Neural cell (in vitro differentiated cells): ENCODE measurements around the gene PTPN1. TPM values are rescaled to one million over a fixed set of nuclear protein-coding genes. Genes with fewer than 3 reads are reported as not detected.
"Not testable (repeated sequence)": the region's sequence is repeated elsewhere in the genome, so short reads cannot be mapped to it uniquely, and the experiment has no call there.

ENCODE experiments used
- H2AFZ ChIP-seq: fragments of 200-600, 300-800 bp; sonication (generic), shearing (Covaris generic); 2 replicates; pipeline ENCODE4 v1.6.0; 2014; ENCODE audit warnings: low read depth, mild to moderate bottlenecking, antibody characterized with exemption, low read length, moderate library complexity
- H3F3A ChIP-seq: fragments of 200-600 bp; shearing (Covaris generic); 2 replicates; pipeline ENCODE4 v1.6.1; 2016; ENCODE audit warnings: mild to moderate bottlenecking, moderate library complexity, mixed read lengths, antibody characterized with exemption, low read length; ENCODE audit not compliant: insufficient read depth, poor library complexity, severe bottlenecking
- H3K27ac ChIP-seq: fragments of 200-600, 300-800 bp; sonication (generic), shearing (Covaris generic); 2 replicates; pipeline ENCODE4 v1.5.1; 2014; ENCODE audit warnings: mild to moderate bottlenecking, low read length, moderate library complexity
- H3K27me3 ChIP-seq: fragments of 300-800, 200-600 bp; sonication (generic), shearing (Covaris generic); 2 replicates; pipeline ENCODE4 v1.6.0; 2014; ENCODE audit warnings: mild to moderate bottlenecking, low read depth, low read length, moderate library complexity; ENCODE audit not compliant: insufficient read depth
- H3K36me3 ChIP-seq: fragments of 300-800, 200-600 bp; sonication (generic), shearing (Covaris generic); 2 replicates; pipeline ENCODE4 v1.5.1; 2014; ENCODE audit warnings: mild to moderate bottlenecking, antibody characterized with exemption, low read length, moderate library complexity; ENCODE audit not compliant: insufficient read depth
- H3K4me2 ChIP-seq: fragments of 300-800, 200-600 bp; sonication (generic), shearing (Covaris generic); 2 replicates; pipeline ENCODE4 v1.6.0; 2014; ENCODE audit warnings: mild to moderate bottlenecking, low read length
- H3K4me3 ChIP-seq: fragments of 300-800, 200-600 bp; sonication (generic), shearing (Covaris generic); 2 replicates; pipeline ENCODE4 v1.5.1; 2014; ENCODE audit warnings: mild to moderate bottlenecking, low read length, moderate library complexity
- H3K79me2 ChIP-seq: fragments of 200-600 bp; shearing (Covaris generic); replicated peaks from 2 replicates; pipeline ENCODE4 v1.6.0; 2014; ENCODE audit warnings: mild to moderate bottlenecking, low read length, moderate library complexity; ENCODE audit not compliant: insufficient read depth
- H3K9ac ChIP-seq: fragments of 300-800, 200-600 bp; sonication (generic), shearing (Covaris generic); 2 replicates; pipeline ENCODE4 v1.6.1; 2016; ENCODE audit warnings: mild to moderate bottlenecking, low read length, mixed read lengths
- H3K9me2 ChIP-seq: fragments of 200-600 bp; shearing (Covaris generic); 2 replicates; pipeline ENCODE4 v1.6.1; 2016; ENCODE audit warnings: mild to moderate bottlenecking, low read length, mixed read lengths; ENCODE audit not compliant: insufficient read depth
- H3K9me3 ChIP-seq: fragments of 200-600, 300-800 bp; sonication (generic), shearing (Covaris generic); 2 replicates; pipeline ENCODE4 v1.6.1; 2016; ENCODE audit warnings: mild to moderate bottlenecking, mixed run types, low read length, moderate library complexity, mixed read lengths
- H4K20me1 ChIP-seq: fragments of 200-600 bp; shearing (Covaris generic); 2 replicates; pipeline ENCODE4 v1.6.1; 2016; ENCODE audit warnings: mild to moderate bottlenecking, mixed run types; ENCODE audit not compliant: insufficient read depth
- EP300 ChIP-seq: fragments of 450-650 bp; conservative IDR thresholded peaks from 2 replicates; pipeline ENCODE4 v1.6.1; 2014; ENCODE audit warnings: antibody characterized with exemption, mild to moderate bottlenecking, moderate library complexity; ENCODE audit not compliant: poor library complexity, severe bottlenecking
- EZH2 ChIP-seq: fragments of 200-600, 300-800 bp; shearing (Covaris generic), sonication (generic); IDR thresholded peaks from 2 replicates; pipeline ENCODE4 v1.6.1; 2014; ENCODE audit warnings: antibody characterized with exemption, low read length, borderline replicate concordance, mild to moderate bottlenecking; ENCODE audit not compliant: insufficient read depth, poor library complexity, severe bottlenecking
- MXI1 ChIP-seq: fragments of 450-650 bp; conservative IDR thresholded peaks from 2 replicates; pipeline ENCODE4 v1.6.1; 2014; ENCODE audit warnings: antibody characterized with exemption, mild to moderate bottlenecking; ENCODE audit not compliant: poor library complexity, severe bottlenecking
- POLR2AphosphoS5 ChIP-seq: IDR thresholded peaks from 2 replicates; pipeline ENCODE4 v1.6.1; 2012
- RAD21 ChIP-seq: fragments of 450-650 bp; conservative IDR thresholded peaks from 2 replicates; pipeline ENCODE4 v1.6.1; 2014; ENCODE audit warnings: antibody characterized with exemption, mild to moderate bottlenecking, moderate library complexity
- SMC3 ChIP-seq: fragments of 450-650 bp; conservative IDR thresholded peaks from 2 replicates; pipeline ENCODE4 v1.6.1; 2014; ENCODE audit warnings: antibody characterized with exemption, mild to moderate bottlenecking, moderate library complexity; ENCODE audit not compliant: poor library complexity
- TAF1 ChIP-seq: IDR thresholded peaks from 2 replicates; pipeline ENCODE4 v1.6.1; 2012; ENCODE audit warnings: low read depth
- polyA plus RNA-seq: library from polyadenylated mRNA; depleted of rRNA; stranded (reverse); fragments of >200 nt; gene quantifications from 2 replicates; pipeline ENCODE4 v1.2.3, GENCODE V29; 2014
- TF ChIP-seq, protein P1 (sequence below): fragments of 450-650 bp; IDR thresholded peaks from 2 replicates; pipeline ENCODE4 v1.5.1; 2014; ENCODE audit warnings: antibody characterized with exemption, mild to moderate bottlenecking, moderate library complexity; ENCODE audit not compliant: poor library complexity, severe bottlenecking
- TF ChIP-seq, protein P2 (sequence below): IDR thresholded peaks from 2 replicates; pipeline ENCODE4 v1.6.1; 2012; ENCODE audit warnings: borderline replicate concordance

The PTPN1 gene
- polyA plus RNA-seq, 1 donor from 2014 or later = 48.1 TPM

DNA sequence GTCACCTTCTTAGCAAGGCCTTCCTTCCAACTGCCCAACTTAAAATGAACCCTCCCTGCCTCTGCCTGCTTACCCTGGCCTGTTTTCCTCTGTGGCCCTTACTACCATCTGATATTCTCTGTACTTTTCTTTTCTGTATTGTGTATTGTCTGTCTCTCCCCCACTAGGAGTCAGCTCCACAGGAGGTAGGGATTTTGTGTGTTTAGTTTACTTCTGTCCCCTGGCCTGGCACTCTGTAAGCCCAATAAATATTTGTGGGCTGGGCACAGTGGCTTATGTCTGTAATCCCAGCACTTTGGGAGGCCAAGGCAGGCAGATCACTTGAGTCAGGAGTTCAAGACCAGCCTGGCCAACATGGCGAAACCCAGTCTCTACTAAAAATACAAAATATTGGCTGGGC is 108.4 kb downstream of the PTPN1 start:
- H3K36me3 ChIP-seq = no peaks in the 10 kb centered on the region
- H3K27me3 ChIP-seq = no peaks in the 10 kb centered on the region

DNA sequence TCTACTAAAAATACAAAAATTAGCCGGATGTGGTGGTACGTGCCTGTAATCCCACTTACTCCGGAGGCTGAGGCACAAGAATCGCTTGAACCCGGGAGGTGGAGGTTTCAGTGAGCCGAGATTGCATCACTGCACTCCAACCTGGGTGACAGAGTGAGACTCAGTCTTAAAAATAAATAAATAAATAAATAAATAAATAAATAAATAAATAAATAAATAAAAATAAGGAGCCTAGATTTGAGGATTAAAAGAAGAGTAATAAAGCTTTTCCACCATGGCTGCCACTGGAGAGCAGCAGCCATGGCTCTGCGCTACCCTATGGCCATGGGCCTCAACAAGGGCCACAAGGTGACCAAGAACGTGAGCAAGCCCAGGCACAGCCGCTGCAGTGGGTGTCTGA is 110.3 kb downstream of the PTPN1 start:
- not testable (repeated sequence) for H3K79me2 ChIP-seq, H3K4me3 ChIP-seq, H3K9me2 ChIP-seq, H3K27me3 ChIP-seq, H2AFZ ChIP-seq, H4K20me1 ChIP-seq, H3K9ac ChIP-seq, H3K4me2 ChIP-seq, H3F3A ChIP-seq, H3K27ac ChIP-seq, H3K9me3 ChIP-seq, H3K36me3 ChIP-seq

More for the DNA sequence above, 108.4 kb downstream of the PTPN1 start:
- Histone ChIP-seq H3K4me3 (no peak overlapping the region), H3K27ac (no peak overlapping the region), H3F3A (no peaks in the 10 kb centered on the region), H3K4me2 (no peak overlapping the region), H3K9me2 (no peaks in the 10 kb centered on the region), H3K9ac (no peak overlapping the region), H3K79me2 (no peaks in the 10 kb centered on the region), H3K9me3 (peaks cover 7% of the 10 kb centered on the region), H2AFZ (no peak overlapping the region), H4K20me1 (no peaks in the 10 kb centered on the region)
- TF ChIP-seq MXI1 = no peak
- TF ChIP-seq, protein P1, sequence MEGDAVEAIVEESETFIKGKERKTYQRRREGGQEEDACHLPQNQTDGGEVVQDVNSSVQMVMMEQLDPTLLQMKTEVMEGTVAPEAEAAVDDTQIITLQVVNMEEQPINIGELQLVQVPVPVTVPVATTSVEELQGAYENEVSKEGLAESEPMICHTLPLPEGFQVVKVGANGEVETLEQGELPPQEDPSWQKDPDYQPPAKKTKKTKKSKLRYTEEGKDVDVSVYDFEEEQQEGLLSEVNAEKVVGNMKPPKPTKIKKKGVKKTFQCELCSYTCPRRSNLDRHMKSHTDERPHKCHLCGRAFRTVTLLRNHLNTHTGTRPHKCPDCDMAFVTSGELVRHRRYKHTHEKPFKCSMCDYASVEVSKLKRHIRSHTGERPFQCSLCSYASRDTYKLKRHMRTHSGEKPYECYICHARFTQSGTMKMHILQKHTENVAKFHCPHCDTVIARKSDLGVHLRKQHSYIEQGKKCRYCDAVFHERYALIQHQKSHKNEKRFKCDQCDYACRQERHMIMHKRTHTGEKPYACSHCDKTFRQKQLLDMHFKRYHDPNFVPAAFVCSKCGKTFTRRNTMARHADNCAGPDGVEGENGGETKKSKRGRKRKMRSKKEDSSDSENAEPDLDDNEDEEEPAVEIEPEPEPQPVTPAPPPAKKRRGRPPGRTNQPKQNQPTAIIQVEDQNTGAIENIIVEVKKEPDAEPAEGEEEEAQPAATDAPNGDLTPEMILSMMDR = no peak
- no peak for TF ChIP-seq POLR2AphosphoS5

- Histone ChIP-seq H3K27me3 (no peaks in the 10 kb centered on the region), H3K9me2 (no peaks in the 10 kb centered on the region), H3K4me3 (no peak overlapping the region), H3F3A (no peaks in the 10 kb centered on the region), H2AFZ (no peak overlapping the region), H3K36me3 (no peaks in the 10 kb centered on the region), H3K4me2 (no peak overlapping the region), H3K9me3 (peaks cover 7% of the 10 kb centered on the region), H3K79me2 (no peaks in the 10 kb centered on the region), H3K27ac (no peak overlapping the region), H3K9ac (no peak overlapping the region), H4K20me1 (no peaks in the 10 kb centered on the region)
- no peak for TF ChIP-seq EP300
- no peak for TF ChIP-seq RAD21
- TF ChIP-seq POLR2AphosphoS5 = no peak
- TF ChIP-seq, protein P2, sequence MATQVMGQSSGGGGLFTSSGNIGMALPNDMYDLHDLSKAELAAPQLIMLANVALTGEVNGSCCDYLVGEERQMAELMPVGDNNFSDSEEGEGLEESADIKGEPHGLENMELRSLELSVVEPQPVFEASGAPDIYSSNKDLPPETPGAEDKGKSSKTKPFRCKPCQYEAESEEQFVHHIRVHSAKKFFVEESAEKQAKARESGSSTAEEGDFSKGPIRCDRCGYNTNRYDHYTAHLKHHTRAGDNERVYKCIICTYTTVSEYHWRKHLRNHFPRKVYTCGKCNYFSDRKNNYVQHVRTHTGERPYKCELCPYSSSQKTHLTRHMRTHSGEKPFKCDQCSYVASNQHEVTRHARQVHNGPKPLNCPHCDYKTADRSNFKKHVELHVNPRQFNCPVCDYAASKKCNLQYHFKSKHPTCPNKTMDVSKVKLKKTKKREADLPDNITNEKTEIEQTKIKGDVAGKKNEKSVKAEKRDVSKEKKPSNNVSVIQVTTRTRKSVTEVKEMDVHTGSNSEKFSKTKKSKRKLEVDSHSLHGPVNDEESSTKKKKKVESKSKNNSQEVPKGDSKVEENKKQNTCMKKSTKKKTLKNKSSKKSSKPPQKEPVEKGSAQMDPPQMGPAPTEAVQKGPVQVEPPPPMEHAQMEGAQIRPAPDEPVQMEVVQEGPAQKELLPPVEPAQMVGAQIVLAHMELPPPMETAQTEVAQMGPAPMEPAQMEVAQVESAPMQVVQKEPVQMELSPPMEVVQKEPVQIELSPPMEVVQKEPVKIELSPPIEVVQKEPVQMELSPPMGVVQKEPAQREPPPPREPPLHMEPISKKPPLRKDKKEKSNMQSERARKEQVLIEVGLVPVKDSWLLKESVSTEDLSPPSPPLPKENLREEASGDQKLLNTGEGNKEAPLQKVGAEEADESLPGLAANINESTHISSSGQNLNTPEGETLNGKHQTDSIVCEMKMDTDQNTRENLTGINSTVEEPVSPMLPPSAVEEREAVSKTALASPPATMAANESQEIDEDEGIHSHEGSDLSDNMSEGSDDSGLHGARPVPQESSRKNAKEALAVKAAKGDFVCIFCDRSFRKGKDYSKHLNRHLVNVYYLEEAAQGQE = no peak
- no peak for TF ChIP-seq SMC3
- no peak for TF ChIP-seq TAF1
- no peak for TF ChIP-seq MXI1
- TF ChIP-seq, protein P1 = no peak
- no peak for TF ChIP-seq EZH2
These were observed 111.0 kb downstream of the PTPN1 start for GRCh38 chr20:50621068-50621665.
